ENCODE results near the gene ACVR2A. TPM values are rescaled to one million over a fixed set of nuclear protein-coding genes. Genes with fewer than 3 reads are reported as not detected.
A peak's percentile ranks its signal among the peaks of the same experiment; 100 is the strongest.

ACVR2A gene
- total RNA-seq, 1 donor from 2014 or later: 40.5 TPM

GRCh38 chr2:147909178-147909577, 64.3 kb downstream of the ACVR2A start:
- H3K4me3 Mint-ChIP-seq (ENCODE audit: low read depth): no peak overlapping the region
- no peaks in the 10 kb centered on the region for H3K9me3 Mint-ChIP-seq (ENCODE audit: low read depth)
- H3K36me3 Mint-ChIP-seq (ENCODE audit: insufficient read depth): peaks cover 13% of the 10 kb centered on the region
- no peak overlapping the region for H3K27ac Mint-ChIP-seq
- no peak for TF ChIP-seq CTCF (IDR thresholded peaks at IDR 0.05; ENCODE audit: unreplicated experiment)
- DNase-seq (ENCODE audit: low spot score, unreplicated experiment): no peak
- H3K27me3 Mint-ChIP-seq: no peaks in the 10 kb centered on the region
- peaks cover 19% of the 10 kb centered on the region for H3K4me1 Mint-ChIP-seq (ENCODE audit: low read depth)

GRCh38 chr2:147910990-147911473, 66.2 kb downstream of the ACVR2A start:
- H3K36me3 Mint-ChIP-seq (ENCODE audit: insufficient read depth): peaks cover 18% of the 10 kb centered on the region
- H3K4me1 Mint-ChIP-seq (ENCODE audit: low read depth): peaks cover 24% of the 10 kb centered on the region
- H3K9me3 Mint-ChIP-seq (ENCODE audit: low read depth): no peaks in the 10 kb centered on the region
- no peaks in the 10 kb centered on the region for H3K27me3 Mint-ChIP-seq
- DNase-seq (ENCODE audit: low spot score, unreplicated experiment): no peak
- no peak overlapping the region for H3K4me3 Mint-ChIP-seq (ENCODE audit: low read depth)
- TF ChIP-seq CTCF (IDR thresholded peaks at IDR 0.05; ENCODE audit: unreplicated experiment): peak; percentile 88
- no peak overlapping the region for H3K27ac Mint-ChIP-seq

- H3K27ac Mint-ChIP-seq: peak overlapping the region; percentile 67
Measured at GRCh38 chr2:147913701-147914480, 69.1 kb downstream of the ACVR2A start.

GRCh38 chr2:147916067-147916466, 71.2 kb downstream of the ACVR2A start:
- peaks cover 16% of the 10 kb centered on the region for H3K4me1 Mint-ChIP-seq (ENCODE audit: low read depth)
- no peak for DNase-seq (ENCODE audit: low spot score, unreplicated experiment)
- no peaks in the 10 kb centered on the region for H3K9me3 Mint-ChIP-seq (ENCODE audit: low read depth)
- no peak overlapping the region for H3K27ac Mint-ChIP-seq
- H3K36me3 Mint-ChIP-seq (ENCODE audit: insufficient read depth): peaks cover 28% of the 10 kb centered on the region
- no peaks in the 10 kb centered on the region for H3K27me3 Mint-ChIP-seq
- H3K4me3 Mint-ChIP-seq (ENCODE audit: low read depth): no peak overlapping the region
- no peak for TF ChIP-seq CTCF (IDR thresholded peaks at IDR 0.05; ENCODE audit: unreplicated experiment)

More at GRCh38 chr2:147913701-147914480, 69.1 kb downstream of the ACVR2A start:
- Mint-ChIP-seq H3K4me1 (ENCODE audit: low read depth) (peaks cover 24% of the 10 kb centered on the region), H3K27me3 (no peaks in the 10 kb centered on the region), H3K4me3 (ENCODE audit: low read depth) (no peak overlapping the region), H3K9me3 (ENCODE audit: low read depth) (no peaks in the 10 kb centered on the region), H3K36me3 (ENCODE audit: insufficient read depth) (peaks cover 16% of the 10 kb centered on the region)
- DNase-seq (ENCODE audit: low spot score, unreplicated experiment): no peak
- TF ChIP-seq CTCF (IDR thresholded peaks at IDR 0.05; ENCODE audit: unreplicated experiment): no peak

GRCh38 chr2:147916723-147917122, 71.9 kb downstream of the ACVR2A start:
- Mint-ChIP-seq H3K27ac (no peak overlapping the region), H3K4me1 (ENCODE audit: low read depth) (peaks cover 13% of the 10 kb centered on the region), H3K36me3 (ENCODE audit: insufficient read depth) (peaks cover 30% of the 10 kb centered on the region), H3K27me3 (no peaks in the 10 kb centered on the region), H3K4me3 (ENCODE audit: low read depth) (no peak overlapping the region), H3K9me3 (ENCODE audit: low read depth) (no peaks in the 10 kb centered on the region)
- no peak for TF ChIP-seq CTCF (IDR thresholded peaks at IDR 0.05; ENCODE audit: unreplicated experiment)
- no peak for DNase-seq (ENCODE audit: low spot score, unreplicated experiment)
